Pancreas (tissue), 10 donors: ENCODE measurements around the gene FOS. TPM values are rescaled to one million over a fixed set of nuclear protein-coding genes. Genes with fewer than 3 reads are reported as not detected.
A peak's percentile ranks its signal among the peaks of the same experiment; 100 is the strongest.

ENCODE experiments used
- ATAC-seq, 4 donors: fragments of 200-7000 bp; cut with Tn5 transposase; one replicate each; pipeline versions ENCODE4 v1.8.0 to v1.9.1; 2020; ENCODE audit warnings: mild to moderate bottlenecking in 4 of 4, moderate library complexity in 4 of 4
- DNase-seq, 6 donors: peaks; one replicate each; pipeline ENCODE4 v3.0.0-alpha.2; 2020
- FAIRE-seq: peaks from 2 replicates; lab custom pipeline; 2012; peaks lifted over from hg19 to GRCh38; lab: Jason Lieb, UNC
- H3K27ac ChIP-seq, 4 donors: fragments of 200-600 bp; sonication (generic); 1 replicate in 3 of 4; 2 replicates in 1 of 4; pipeline versions ENCODE4 v1.5.0 to v1.8.0; 2020
- H3K27me3 ChIP-seq, 4 donors: fragments of 200-600 bp; one replicate each; pipeline ENCODE4 v1.8.0; 2021
- H3K36me3 ChIP-seq, 3 donors: fragments of 200-600 bp; sonication (generic) in 1 of 3; one replicate each; pipeline versions ENCODE4 v1.5.0 to v1.8.0; 2020 to 2021
- H3K4me1 ChIP-seq, 3 donors: fragments of 200-600 bp; one replicate each; pipeline ENCODE4 v1.8.0; 2021
- H3K4me3 ChIP-seq, 4 donors: fragments of 200-600 bp; sonication (generic) in 2 of 4; one replicate each; pipeline versions ENCODE4 v1.5.0 to v1.8.0; 2020 to 2021
- H3K9me3 ChIP-seq, 4 donors: fragments of 200-600 bp; one replicate each; pipeline ENCODE4 v1.8.0; 2021
- WGBS, 2 donors: extraction: QIAGEN DNeasy Blood & Tissue Kit; methylation state at CpG; one replicate each; pipeline ENCODE4 v1.1.7; 2013; 5-methylcytosine and 5-hydroxymethylcytosine counted together
- intact Hi-C, 3 donors: fragments of 100-400 bp; cut with DNase I; formaldehyde crosslinking; loops; one replicate each; pipeline versions ENCODE4 v1.11.1 to v1.14.2; 2022
- polyA plus RNA-seq, 2 donors: library from polyadenylated mRNA; stranded (reverse); fragments of 200-250 nt; gene quantifications; one replicate each; pipeline ENCODE4 v1.2.3, GENCODE V29; 2013
- total RNA-seq, 6 donors: library from RNA; stranded (reverse); fragmentation: NEBNext Ultra II Directional in 4 of 6; extraction: Animal tissue kit (Norgen Biotek cat#: 25700) in 4 of 6; gene quantifications; one replicate each; pipeline versions ENCODE4 v1.2.1 to v1.2.4, GENCODE V29; 2021 to 2023
- TF ChIP-seq, protein P1 (sequence below), 4 donors: fragments of 200-600 bp; sonication (generic) in 3 of 4; IDR thresholded peaks; one replicate each; pipeline versions ENCODE4 v1.5.0 to v1.8.0; 2021; ENCODE audit warnings: antibody characterized with exemption in 4 of 4
- donor health status: healthy with polysubstance abuse.
- donor health status: DM: no; HTN: no; CAD: no; lungs with moderate emphysema.
- donor health status: DM: no; HTN: no; CAD: no.
- donor health status: control.
- donor health status: control.
- donor health status: Bipolar disorder and iron deficiency.
- donor health status: DM: yes; HTN: yes; CAD: no.
- donor health status: DM: no; HTN: no; CAD: no.
- donor health status: DM: no; HTN: no; CAD: no.
- donor health status: DM: yes; HTN: yes; CAD: no.

FOS gene
- total and polyA plus RNA-seq, 8 donors: 56.4 to 303 (median 98.2) TPM

DNA sequence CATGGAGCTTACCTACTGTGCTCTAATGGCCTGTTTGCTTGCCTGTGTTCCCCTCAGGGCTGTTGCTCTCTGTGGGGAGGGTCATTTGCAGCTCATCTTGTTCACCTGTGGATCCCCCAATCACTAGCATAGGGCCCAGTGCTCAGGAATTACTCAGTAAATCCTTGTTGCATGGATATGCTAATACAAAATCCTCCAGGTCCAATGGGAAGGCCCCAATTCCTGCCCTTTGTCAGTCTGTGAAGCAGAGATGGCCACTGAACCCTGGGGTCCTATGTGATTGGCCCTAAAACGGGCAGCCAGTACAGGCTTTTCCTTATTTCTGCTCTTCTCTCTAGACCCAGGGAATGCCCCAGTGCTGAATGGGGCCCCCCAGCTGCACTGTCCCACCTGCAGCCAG is 44.1 kb downstream of the FOS start:
- intact Hi-C loops: no loop called here
- WGBS, 2 donors: 70 to 72% methylated on average over 1 of the region's 1 CpG
- no peak for FAIRE-seq
- DNase-seq: no peak
- no peak for ATAC-seq
- H3K36me3 ChIP-seq: no peaks in the 10 kb centered on the region
- no peaks in the 10 kb centered on the region for H3K9me3 ChIP-seq
- TF ChIP-seq, protein P1, sequence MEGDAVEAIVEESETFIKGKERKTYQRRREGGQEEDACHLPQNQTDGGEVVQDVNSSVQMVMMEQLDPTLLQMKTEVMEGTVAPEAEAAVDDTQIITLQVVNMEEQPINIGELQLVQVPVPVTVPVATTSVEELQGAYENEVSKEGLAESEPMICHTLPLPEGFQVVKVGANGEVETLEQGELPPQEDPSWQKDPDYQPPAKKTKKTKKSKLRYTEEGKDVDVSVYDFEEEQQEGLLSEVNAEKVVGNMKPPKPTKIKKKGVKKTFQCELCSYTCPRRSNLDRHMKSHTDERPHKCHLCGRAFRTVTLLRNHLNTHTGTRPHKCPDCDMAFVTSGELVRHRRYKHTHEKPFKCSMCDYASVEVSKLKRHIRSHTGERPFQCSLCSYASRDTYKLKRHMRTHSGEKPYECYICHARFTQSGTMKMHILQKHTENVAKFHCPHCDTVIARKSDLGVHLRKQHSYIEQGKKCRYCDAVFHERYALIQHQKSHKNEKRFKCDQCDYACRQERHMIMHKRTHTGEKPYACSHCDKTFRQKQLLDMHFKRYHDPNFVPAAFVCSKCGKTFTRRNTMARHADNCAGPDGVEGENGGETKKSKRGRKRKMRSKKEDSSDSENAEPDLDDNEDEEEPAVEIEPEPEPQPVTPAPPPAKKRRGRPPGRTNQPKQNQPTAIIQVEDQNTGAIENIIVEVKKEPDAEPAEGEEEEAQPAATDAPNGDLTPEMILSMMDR (IDR thresholded peaks at IDR 0.05): no peak
- H3K27ac ChIP-seq: no peak overlapping the region
- H3K4me1 ChIP-seq: no peaks in the 10 kb centered on the region
- H3K4me3 ChIP-seq: no peak overlapping the region
- no peaks in the 10 kb centered on the region for H3K27me3 ChIP-seq

DNA sequence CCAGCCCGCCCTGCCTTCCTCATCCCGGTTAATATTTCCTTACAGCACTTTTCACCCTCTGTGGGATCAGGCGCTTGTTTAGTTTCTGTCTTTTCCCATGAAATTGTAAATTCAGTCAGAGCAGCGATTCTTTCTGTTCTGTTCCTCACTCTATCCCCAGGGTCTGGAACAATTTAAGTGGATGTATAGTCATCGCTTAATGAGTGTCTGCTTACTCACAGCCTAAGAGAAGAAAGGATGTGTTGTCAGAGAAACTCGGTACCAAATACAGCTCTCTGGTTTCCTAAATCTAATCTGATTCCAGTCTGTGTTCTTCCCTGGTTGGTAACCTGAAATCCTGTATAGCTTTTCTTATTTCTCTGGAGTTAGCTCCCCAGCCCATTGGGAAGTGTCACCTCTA is 44.9 kb downstream of the FOS start:
- no peak for FAIRE-seq
- DNase-seq: no peak
- 63 to 64% methylated on average over 6 of the region's 6 CpGs for WGBS, 2 donors
- intact Hi-C loops: no loop called here
- ATAC-seq: no peak
- no peak overlapping the region for H3K4me3 ChIP-seq
- no peaks in the 10 kb centered on the region for H3K27me3 ChIP-seq
- H3K27ac ChIP-seq: no peak overlapping the region
- no peaks in the 10 kb centered on the region for H3K9me3 ChIP-seq
- no peaks in the 10 kb centered on the region for H3K36me3 ChIP-seq
- TF ChIP-seq, protein P1 (IDR thresholded peaks at IDR 0.05): no peak
- no peaks in the 10 kb centered on the region for H3K4me1 ChIP-seq

DNA sequence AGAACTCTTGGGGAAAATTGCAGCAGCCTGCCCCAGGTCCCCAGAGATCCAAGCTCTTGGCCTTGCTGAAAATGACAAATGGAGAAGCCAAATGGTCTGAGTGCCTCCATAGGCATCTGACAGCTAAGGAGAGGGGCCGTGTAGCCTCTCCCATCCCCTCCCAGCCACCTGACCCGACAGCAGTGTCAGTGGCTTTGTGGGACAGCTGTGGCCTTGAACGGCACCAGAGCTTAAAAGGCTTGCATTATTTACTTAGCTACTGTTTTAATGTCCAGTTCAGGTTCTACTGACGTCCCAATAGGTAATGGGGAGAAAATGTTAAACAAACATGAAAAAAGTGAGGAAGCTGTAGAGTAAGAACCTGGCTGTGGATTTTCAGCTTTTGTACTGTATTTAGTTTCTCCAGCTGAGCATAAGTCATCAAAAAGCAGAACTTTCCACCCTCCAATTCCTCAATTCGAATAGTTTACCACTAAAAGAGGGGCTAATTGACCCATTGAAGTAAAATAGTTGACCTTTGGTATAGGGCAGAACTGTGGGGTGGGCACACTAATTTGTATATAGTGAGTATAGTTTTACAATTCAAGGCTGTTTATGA is 50.0 kb downstream of the FOS start:
- WGBS, 2 donors: 24 to 29% methylated on average over 5 of the region's 5 CpGs
- no peaks in the 10 kb centered on the region for H3K27me3 ChIP-seq
- intact Hi-C loops: no loop called here
- FAIRE-seq (no peak), ATAC-seq (peak in 3 of 4 donors; percentile 71 to 76 (median 75)), DNase-seq (no peak)
- H3K4me3 ChIP-seq: no peak overlapping the region
- H3K36me3 ChIP-seq: no peaks in the 10 kb centered on the region
- H3K9me3 ChIP-seq: no peaks in the 10 kb centered on the region
- no peaks in the 10 kb centered on the region for H3K4me1 ChIP-seq
- no peak overlapping the region for H3K27ac ChIP-seq
- TF ChIP-seq, protein P1 (IDR thresholded peaks at IDR 0.05): no peak

DNA sequence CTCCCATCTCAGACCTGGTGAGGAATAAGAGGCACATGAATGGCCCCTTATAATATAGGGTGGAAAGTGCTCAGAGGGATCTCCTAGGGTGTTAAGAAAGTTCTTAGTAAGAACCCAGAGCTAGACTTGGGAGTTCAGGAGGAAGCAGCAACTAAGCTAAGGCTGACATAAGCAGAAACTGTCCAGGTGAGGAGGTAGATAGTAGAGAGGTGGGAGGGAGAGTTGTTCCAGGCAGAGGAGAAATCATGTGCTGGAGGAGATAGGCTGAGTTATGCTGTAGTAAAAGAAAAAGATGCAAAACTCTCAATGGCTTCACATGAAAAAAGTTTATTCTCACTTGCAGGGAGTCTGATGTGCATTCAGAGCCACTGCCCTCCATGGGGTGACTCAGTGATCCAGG is 50.7 kb downstream of the FOS start:
- ATAC-seq: no peak
- Histone ChIP-seq H3K27me3 (no peaks in the 10 kb centered on the region), H3K4me1 (no peaks in the 10 kb centered on the region), H3K4me3 (no peak overlapping the region), H3K9me3 (no peaks in the 10 kb centered on the region), H3K27ac (no peak overlapping the region), H3K36me3 (no peaks in the 10 kb centered on the region)
- no peak for DNase-seq
- TF ChIP-seq, protein P1 (IDR thresholded peaks at IDR 0.05): no peak
- FAIRE-seq: no peak
- intact Hi-C loops: no loop called here

DNA sequence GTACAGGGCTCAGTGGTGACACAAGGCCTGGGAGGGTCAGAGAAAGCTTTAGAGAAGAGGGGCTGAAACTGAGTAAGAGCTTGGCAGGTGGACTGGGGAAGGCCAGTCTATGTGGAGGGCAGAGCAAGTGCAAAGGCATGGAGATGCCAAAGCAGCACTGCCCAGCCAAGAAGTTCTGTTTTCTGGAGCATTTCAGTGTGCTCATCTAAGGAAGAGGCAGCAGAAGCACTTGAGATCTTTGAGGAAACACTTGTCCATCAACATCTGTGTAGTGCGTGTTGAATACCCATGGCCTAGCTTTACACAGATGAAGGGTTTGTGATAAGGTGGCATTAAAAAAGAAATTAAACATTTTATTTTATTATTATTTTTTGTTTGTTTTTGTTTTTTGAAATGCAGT is 52.8 kb downstream of the FOS start:
- ATAC-seq (no peak), FAIRE-seq (no peak), DNase-seq (no peak)
- TF ChIP-seq, protein P1 (IDR thresholded peaks at IDR 0.05): no peak
- no peaks in the 10 kb centered on the region for H3K4me1 ChIP-seq
- no peaks in the 10 kb centered on the region for H3K9me3 ChIP-seq
- no peaks in the 10 kb centered on the region for H3K27me3 ChIP-seq
- intact Hi-C loops: no loop called here
- no peak overlapping the region for H3K27ac ChIP-seq
- H3K4me3 ChIP-seq: no peak overlapping the region
- H3K36me3 ChIP-seq: no peaks in the 10 kb centered on the region
- WGBS, 2 donors: 96 to 97% methylated on average over 1 of the region's 1 CpG

Other genes with a start within 250 kb of the FOS start
- gene MLH3, start 227.4 kb upstream of the FOS start, total RNA-seq: 10 to 100 TPM in 5 of 6 donors, 1 to 10 TPM in 1; 9.4 to 23.5 (median 12.0) TPM
- 10 to 100 TPM; 14.7 to 20.8 TPM for gene MLH3, start 227.4 kb upstream of the FOS start, polyA plus RNA-seq
- gene ACYP1, start 214.8 kb upstream of the FOS start, total RNA-seq: 1 to 10 TPM; 2.9 to 9.1 (median 5.0) TPM
- gene ACYP1, start 214.8 kb upstream of the FOS start, polyA plus RNA-seq: 10 to 100 TPM; 11.7 to 17.4 TPM
- gene ZC2HC1C, start 209.2 kb upstream of the FOS start, total RNA-seq: 1 to 10 TPM; 2.6 to 7.0 (median 3.6) TPM
- 10 to 100 TPM; 11.9 to 12.1 TPM for gene ZC2HC1C, start 209.2 kb upstream of the FOS start, polyA plus RNA-seq
- 10 to 100 TPM; 23.2 to 54.8 (median 27.2) TPM for gene NEK9, start 151.8 kb upstream of the FOS start, total RNA-seq
- 10 to 100 TPM; 22.7 to 30.3 TPM for gene NEK9, start 151.8 kb upstream of the FOS start, polyA plus RNA-seq
- 100 to 1,000 TPM; 230 to 377 (median 326) TPM for gene TMED10, start 102.2 kb upstream of the FOS start, total RNA-seq
- gene TMED10, start 102.2 kb upstream of the FOS start, polyA plus RNA-seq: 100 to 1,000 TPM in 1 of 2 donors, 10 to 100 TPM in 1; 56.0 to 122 TPM
- 10 to 100 TPM in 3 of 6 donors, 1 to 10 TPM in 3; 6.6 to 25.8 (median 9.7) TPM for gene JDP2, start 149.2 kb downstream of the FOS start, total RNA-seq
- gene JDP2, start 149.2 kb downstream of the FOS start, polyA plus RNA-seq: 10 to 100 TPM; 12.5 to 13.1 TPM
- 1 to 10 TPM in 1 of 6 donors, under 1 TPM in 4, not detected in 1; 0.28 to 1.7 (median 0.63) TPM for gene BATF, start 243.6 kb downstream of the FOS start, total RNA-seq
- gene BATF, start 243.6 kb downstream of the FOS start, polyA plus RNA-seq: 1 to 10 TPM; 1.2 to 1.7 TPM